CD4-positive, alpha-beta T cell treated with Interleukin-4 for 4 hours (primary cell): ENCODE results near the gene PSEN2.

Experiments used
- DNase-seq: peaks from one replicate; pipeline ENCODE4 v3.0.0-alpha.2; 2020

The PSEN2 gene

DNA sequence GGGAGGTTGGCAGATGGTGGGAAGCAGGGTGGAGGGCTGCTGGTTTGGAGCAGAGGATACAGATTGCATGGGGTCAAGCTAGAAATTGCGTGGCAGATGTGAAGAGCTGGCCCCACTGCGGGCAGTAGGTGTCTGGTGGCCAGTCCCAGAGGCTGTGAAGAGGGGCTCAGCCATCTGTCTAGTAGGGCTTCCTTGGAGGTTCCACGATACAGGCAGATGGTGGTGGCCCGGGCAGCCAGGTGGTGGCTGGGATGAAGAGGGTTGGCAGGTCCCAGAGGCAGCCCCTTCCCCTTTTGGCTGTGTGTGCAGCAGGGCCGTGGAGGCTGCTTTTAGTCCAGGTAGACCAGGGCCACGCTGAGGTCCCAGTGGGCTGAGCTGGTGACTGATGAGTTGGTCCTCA is 16.6 kb downstream of the PSEN2 start:
- DNase-seq = no peak

DNA sequence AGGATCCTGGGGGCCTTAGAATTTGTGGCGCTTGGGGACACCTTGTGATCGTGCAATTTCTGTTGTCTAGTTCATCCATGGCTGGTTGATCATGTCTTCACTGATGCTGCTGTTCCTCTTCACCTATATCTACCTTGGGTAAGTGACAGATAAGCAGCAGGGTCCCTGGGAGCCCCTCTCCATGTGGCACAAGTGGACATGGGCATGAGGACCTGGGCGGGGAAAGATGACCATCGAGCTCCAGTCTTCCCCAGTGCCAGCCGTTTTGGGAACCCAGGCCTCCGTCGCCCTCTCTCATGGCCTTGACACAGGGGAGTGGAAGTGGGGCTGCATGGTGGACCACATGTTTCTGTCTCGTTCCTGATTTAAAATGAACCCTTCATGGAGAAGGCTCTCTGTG is 17.6 kb downstream of the PSEN2 start:
- DNase-seq = no peak

DNA sequence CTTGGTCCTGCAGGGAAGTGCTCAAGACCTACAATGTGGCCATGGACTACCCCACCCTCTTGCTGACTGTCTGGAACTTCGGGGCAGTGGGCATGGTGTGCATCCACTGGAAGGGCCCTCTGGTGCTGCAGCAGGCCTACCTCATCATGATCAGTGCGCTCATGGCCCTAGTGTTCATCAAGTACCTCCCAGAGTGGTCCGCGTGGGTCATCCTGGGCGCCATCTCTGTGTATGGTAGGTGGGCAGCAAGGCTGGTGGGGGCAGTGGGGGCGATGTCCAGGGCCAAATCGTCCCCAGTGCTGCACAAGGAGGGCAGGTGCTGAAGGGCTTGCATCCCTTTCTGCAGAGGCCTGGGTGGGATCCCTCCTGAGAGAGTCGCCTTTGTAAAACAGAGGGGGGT is 18.4 kb downstream of the PSEN2 start:
- DNase-seq = no peak

DNA sequence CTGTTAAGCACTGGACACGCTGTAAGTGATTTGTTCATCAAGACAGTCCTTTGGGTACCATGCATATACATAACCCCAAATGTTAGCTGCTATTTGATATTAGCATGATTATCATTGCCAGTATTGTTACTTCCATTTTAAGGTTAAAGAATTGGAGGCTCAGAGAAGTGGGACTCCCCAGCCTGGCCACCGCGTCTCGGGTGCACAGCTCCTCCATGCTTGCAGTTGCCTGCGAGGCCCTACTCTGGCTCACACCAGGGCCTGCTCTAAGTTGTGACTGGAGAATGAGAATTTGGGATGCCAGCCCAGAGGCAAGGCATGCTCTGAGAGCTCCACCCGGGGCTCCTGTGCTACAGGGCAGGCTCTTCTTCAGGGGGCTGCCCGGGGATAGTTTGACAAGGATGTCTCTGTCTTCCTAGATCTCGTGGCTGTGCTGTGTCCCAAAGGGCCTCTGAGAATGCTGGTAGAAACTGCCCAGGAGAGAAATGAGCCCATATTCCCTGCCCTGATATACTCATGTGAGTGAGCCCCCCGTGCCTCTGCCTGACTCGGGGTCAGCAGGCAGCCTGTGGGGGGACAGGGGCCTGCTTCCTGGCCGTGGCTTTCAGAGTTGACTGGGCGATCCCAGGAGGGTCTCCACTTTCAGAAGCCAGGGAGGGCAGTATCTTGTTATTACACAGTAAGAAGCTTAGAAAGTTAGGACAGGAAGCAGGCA is 19.4 kb downstream of the PSEN2 start:
- DNase-seq = no peak

DNA sequence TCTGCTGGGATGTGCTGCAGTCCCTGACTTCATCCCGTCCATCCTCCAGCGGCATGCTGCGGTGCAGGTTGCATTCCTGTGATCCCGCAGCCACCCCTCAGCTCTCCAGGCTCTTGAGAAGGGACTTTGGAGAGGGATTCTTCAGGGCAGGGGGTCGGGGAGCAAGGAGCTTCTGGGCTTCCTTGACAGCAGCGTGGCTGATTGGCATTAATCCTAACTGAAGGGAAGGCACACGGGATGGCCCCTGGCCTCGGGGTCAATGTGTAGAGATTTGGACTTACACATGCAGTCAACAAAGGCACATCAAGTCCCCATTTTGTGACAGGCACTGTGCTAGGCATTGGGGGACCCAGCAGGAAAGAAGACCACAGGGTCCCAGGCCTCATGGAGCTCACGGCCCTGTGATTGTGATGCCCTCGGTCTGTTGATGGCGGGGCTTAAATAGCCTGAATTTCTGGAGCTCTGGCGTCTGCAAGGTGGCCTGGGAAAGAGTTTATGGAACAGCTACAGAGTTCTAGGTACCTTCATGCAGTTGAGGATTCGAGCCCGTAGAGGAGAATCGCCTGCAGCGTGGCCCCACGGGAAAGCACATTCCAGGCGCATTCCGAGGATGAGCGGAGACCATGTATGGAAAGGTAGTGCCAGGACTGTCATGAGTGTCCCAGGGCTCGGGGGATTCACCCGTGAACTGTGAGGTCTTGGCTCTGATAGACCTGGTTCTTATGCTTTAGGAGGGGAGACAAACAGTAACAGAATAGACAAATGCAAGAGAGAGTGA is 20.1 kb downstream of the PSEN2 start:
- DNase-seq = no peak

DNA sequence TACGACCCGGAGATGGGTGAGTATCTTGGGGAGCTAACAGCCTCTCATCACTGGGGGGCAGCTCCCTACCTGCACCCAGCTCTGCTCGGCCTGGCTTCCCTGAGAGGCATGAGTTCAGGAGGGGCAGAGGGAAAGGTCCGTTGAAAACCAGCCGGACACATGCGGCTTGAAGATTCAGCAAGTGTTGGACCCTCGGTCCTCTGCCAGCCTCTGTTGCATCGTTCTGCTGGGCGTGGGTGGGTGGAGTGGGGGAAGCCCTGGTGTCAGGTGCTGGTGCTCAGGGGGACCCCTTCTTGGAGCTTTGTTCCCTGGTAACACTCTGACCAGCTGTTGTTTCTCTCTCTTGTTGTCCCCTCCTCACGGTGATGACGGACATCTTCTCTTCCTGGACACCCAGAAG is 20.9 kb downstream of the PSEN2 start:
- no peak for DNase-seq

DNA sequence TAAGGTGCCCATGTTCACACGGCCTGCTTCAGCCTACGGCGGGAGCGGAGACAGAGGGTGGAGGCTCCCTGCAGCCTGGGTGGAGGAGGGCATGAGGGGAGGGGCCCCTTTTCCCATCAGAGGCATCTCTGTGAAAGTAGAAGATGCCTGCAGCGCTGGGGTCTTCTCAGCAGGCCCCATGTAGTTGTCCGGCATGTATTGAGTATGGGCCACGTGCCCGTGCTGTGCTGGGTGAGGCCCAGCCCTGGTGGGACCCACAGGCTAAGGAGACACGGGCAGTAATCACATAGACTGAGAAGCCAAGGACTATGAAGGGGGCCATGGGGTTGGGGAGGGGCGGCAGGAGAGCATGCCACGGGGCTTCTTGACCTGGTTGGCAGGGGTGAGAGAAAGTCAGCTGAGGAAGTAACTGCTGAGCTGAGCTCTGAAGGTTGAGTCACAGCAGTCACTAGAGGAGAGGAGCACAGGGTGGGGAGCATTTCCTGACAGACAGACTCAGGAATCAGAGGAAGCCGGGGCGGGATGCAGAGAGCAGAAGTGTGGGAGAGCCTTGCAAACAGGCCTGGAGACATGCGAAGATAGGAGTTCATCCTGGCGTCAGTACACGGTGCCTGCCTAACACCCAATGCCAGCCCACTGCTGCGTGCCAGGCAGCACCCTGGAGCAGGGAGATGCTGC is 21.6 kb downstream of the PSEN2 start:
- DNase-seq = no peak

DNA sequence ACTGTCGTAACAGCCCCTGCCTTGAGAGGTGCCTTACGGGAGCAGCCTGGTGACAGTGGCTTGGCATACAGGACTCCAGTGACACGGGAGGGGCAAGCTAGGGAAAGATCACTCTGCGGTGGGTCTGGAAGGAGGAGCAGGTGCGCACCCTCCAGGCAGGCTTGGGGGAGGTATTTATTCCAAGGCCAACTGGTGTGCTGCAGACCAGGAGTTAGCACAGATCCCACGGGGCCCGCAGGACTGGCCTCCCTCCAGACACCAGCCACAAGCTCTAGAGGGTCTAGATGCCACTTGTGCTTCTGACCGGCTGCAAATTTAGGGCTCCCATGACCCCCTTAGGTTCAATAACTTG is 22.1 kb downstream of the PSEN2 start:
- DNase-seq = no peak

DNA sequence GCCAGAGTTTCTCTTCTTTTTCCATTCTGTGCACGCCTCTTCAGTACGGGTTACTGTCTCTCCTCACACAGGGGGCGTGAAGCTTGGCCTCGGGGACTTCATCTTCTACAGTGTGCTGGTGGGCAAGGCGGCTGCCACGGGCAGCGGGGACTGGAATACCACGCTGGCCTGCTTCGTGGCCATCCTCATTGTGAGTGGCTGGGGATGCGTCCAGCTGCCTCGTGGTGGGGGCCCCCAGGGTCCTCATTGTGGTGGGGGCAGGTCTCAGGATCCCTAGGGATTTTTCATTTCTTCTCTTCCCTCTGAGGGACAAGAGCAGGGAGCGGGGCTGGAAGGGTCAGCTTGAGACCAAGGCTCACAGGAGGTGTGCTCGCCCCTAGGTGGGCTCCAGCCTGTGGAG is 23.5 kb downstream of the PSEN2 start:
- no peak for DNase-seq

DNA sequence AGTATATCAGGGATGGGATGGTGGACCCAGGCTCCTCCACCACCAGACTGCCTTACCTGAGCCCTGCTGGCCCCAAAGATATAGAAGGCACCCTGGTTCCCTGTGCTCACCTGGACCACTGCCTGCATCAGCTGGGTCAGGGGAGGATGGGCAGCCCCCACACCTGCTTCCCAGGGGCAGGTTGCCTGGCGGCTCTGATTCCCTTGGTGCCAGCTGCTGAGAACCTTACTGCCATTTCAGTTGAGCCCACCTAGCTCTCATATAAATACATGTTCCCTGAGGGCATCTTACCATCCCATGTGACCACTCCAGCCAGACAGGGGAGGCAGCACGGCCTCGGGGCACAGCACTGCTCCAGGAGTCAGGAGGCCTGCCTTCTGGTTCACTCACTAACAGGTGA is 24.4 kb downstream of the PSEN2 start:
- DNase-seq = no peak

DNA sequence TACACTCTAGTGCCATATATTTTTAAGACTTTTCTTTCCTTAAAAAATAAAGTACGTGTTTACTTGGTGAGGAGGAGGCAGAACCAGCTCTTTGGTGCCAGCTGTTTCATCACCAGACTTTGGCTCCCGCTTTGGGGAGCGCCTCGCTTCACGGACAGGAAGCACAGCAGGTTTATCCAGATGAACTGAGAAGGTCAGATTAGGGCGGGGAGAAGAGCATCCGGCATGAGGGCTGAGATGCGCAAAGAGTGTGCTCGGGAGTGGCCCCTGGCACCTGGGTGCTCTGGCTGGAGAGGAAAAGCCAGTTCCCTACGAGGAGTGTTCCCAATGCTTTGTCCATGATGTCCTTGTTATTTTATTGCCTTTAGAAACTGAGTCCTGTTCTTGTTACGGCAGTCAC is 25.2 kb downstream of the PSEN2 start:
- DNase-seq = no peak

DNA sequence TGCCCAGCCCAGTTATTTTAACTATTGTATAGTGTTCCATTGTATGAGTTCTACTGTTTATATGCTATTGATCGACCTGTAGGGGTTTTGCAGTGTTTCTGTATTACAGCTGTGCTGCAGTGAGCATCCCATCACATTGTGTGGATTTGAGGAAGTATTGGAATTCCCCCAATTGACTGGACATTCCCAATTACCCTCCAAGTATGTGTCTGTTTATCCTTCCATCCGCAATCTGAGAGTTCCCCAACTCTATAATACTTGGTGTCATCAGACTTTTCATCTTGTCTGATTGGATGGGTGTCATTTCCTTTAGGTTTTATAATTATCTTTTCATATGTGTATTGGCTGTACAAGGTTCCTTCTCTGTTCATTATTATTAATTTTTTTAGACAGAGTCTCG is 27.8 kb downstream of the PSEN2 start:
- DNase-seq = no peak

DNA sequence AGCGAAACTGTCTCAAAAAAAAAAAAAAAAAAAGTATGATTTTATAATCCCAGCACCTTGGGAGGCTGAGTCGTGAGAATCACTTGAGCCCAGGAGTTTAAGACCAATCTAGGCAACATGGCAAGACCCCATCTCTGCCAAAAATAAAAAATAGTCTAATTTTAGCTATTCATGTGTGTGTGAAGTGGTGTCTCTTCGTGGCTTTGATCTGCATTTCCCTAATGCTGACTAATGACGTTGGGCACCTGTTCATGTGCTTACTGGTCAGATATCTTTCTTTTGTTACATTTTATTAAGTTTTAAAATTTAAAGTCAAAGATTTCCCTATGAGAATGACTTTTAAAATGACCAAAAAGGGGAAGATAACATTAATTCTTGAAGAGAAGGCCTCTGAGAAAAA is 31.0 kb downstream of the PSEN2 start:
- DNase-seq = no peak

DNA sequence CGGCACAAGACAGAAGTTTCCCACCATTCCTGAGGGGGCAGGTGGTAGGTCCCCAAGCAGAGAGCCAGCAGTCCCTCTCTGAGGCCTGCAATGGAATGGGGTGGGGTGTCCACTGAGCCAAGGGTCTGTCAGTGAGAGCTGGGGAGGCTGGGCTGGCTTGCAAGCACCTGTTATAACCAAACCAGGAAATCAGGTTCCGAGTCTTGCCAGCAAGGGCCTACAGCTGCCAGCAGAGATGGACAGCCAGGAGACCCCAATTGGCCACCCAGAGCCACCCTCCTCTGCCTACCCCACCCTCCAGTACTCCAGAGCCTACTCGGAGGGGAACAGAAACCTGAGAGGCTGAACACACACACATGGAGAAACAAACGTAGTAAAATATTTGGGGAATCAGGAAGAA is 32.2 kb downstream of the PSEN2 start:
- no peak for DNase-seq

DNA sequence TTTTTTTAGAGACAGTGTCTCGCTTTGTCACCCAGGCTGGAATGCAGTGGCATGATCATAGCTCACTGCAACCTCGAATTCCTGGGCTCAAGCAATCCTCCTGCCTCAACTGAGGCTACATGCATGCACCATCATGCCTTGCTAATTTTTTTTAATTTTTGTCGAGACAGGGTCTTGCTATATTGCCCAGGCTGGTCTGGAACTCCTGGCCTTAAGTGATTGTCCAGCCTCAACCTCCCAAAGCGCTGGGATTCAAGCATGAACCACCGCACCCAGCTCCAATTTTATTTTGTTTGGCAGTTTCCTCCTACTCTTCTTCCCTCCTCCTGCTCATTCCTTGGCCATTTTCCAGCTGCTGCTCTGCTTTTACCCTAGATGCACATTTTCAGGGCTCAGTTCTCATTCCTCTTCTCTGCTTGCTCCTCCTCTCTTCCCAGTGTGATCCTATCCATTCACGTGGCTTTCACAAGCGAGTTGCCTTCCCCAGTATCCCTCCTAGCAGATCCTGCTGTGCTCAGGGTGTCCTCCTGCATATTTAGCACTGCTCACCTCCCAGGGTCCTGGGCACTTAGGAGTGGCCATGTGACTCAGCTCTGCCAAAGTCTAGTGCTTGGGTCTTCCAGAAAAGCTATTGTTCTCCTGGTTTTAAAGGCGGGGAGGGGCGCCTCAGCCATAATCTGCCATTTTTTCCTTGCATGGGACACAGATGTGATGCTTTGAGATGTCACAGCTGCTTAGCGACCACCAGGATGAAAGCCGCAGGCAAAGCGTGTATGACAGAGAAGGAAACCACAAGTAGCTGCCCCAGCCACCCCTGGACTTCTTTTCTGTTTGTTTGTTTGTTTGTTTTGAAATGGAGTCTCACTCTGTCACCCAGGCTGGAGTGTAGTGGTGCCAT is 33.7 kb downstream of the PSEN2 start:
- no peak for DNase-seq

DNA sequence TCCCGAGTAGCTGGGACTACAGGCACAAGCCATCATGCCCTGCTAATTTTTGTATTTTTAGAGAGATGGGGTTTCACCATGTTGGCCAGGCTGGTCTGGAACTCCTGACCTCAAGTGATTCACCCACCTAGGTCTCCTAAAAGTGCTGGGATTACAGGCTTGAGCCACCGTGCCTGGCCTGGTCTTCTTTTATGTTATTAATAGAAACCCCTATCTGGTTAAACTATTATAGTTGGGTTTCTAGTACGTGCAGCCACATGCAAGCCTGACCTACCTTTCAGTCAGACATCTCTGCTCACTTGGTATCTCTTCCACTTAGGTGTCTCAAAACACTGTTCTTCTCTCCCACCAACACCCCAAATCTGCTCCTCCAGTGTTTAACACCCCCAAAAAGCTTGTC is 34.4 kb downstream of the PSEN2 start:
- no peak for DNase-seq

DNA sequence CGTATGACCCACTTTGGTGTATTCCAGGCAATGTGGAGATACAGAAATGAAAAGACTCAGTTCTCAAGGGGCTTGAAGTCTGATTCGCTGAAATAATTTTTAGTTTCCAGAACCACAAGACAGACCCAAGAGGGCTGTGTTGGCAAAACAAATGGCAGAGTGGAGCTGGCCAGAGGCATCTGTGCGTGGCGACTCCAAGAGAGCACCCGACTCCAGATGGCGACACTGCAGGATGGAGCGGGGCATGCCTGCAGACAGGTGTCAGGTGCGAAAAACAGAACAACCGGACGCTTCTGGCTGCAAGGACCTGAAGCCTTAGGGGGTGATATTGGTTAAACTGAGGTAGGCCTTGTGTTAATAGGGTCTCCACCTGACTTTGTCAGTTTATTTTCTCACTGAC is 38.0 kb downstream of the PSEN2 start:
- no peak for DNase-seq

DNA sequence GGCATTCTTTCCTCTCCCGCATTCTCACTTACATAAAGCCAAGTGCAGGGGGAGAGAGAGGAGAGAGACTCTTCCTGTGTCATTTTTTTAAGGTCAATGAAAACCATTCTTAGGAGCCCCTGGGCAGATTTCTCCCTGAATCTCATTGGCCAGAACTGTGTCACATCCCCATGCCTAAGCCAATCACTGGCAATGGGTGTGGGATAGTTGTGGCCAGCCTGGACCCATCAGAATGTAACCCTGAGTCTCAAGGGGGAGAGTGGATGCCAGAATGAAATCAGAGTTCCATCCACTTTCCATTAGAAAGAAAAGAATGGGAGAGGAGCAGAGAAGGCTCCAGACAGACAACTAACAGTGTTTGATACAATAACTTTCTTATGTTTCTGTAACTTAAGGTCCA is 38.5 kb downstream of the PSEN2 start:
- DNase-seq = no peak

DNA sequence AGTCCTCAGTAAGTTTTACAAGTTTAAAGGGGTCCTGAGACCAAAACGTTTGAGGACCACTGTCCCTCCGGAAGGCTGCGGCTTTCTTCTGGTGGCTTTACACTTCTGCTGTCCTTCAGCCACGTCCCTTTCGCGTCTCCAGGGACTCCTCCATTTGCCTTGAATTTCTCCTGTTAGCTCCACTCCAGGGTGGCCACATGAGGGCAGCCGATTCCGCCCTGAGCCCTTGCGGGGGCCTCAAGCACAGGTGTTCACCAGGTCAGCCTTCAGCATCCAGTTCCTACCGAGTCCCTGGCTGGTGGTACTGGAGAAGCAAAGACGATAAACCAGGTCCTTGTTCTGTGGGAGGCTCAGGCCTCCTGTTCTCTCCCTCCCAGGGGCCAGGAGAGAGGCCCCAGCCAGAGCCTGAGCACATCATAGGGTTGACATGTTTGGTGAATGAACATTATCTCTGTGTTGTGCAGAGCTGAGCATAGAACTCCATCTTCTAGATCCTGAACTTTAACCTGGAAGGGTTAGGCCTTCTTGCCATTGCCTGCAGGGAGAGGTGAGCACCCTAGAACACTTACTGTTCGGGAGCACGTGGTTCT is 42.3 kb downstream of the PSEN2 start:
- DNase-seq = peak; percentile 14

DNA sequence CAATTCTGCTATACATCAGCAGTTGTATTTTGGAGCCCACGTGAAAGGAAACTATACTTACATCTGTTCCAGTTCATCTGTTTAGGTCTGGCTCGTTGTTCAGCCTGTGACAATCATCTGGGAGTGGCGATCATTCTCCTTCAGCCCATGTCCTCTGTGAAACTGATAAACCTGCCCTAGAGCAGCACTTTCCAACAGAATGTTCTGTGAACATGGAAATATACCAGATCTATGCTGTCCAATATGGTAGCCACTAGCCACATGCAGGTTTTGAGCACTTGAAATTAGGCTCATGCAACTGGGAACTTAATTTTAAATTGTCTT is 45.2 kb downstream of the PSEN2 start:
- no peak for DNase-seq

DNA sequence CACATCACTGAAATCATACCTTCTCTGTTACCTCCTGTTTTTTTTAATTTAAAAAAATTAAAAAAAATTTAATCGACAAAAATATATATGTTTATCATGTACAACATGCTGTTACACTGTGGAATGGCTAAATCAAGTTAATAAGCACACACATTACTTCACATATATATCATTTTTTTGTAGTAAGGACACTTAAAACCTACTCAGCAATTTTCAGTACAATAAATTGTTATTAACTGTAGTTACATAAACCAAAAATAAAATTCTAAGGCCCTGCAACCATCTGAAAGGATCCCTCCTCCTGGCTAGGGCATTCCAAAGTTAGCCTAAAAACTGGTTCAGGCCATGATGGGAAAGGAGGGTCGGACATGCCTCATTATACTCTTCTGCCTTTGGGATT is 46.1 kb downstream of the PSEN2 start:
- no peak for DNase-seq

DNA sequence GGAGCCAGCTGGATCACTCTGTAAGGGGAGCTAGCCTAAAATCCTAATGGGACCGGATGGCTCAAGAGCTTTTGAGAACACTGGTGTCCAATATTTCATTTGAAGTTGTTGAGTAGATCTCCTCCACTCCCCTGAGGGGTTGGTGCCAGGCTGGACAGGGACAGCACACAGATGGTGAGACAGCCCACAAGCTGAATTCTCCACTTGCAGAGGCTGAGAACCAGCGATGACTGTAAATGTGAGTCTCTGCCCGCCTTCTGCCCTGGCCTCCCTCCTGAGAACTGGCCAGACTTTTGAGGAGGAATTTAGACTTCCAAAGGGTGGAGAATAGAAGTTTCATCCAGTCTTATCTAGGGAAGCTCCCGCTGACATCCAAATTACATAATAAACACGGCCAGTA is 49.2 kb downstream of the PSEN2 start:
- no peak for DNase-seq

DNA sequence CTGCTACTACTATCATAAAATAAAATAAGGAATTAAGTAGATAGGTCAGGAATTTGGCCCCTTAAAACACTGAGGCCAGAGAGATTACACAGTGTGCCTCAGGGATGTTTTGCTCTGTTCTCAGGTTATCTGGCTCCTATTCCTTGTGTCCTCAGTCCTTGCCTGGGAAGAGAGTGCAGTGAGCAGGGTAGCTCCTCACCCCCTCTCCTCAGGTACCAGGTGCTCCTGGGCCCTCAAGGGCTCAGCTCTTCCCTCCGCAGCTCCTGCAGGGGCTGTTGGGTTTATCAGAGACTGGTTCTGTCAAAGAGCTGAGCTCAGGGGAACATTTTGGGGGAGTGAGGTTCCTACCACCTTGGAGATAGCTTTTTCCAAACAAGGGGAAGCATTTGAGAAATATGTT is 49.6 kb downstream of the PSEN2 start:
- no peak for DNase-seq
